H9 (cell line): ENCODE results near the gene OTULINL. TPM values are rescaled to one million over a fixed set of nuclear protein-coding genes. Genes with fewer than 3 reads are reported as not detected.

ENCODE experiments used
- DNase-seq: peaks from one replicate; pipeline ENCODE4 v3.0.0-alpha.2; 2017
- H2AFZ ChIP-seq: one replicate; pipeline ENCODE4 v1.6.1; 2013; ENCODE audit warnings: mild to moderate bottlenecking, low read length, control low read depth, moderate library complexity
- H2AK5ac ChIP-seq: 2 replicates; pipeline ENCODE4 v1.6.1; 2013; ENCODE audit warnings: low read length, control low read depth, mixed read lengths; ENCODE audit not compliant: insufficient read length
- H2BK120ac ChIP-seq: one replicate; pipeline ENCODE4 v1.6.1; 2013; ENCODE audit warnings: low read depth, mild to moderate bottlenecking, low read length, control low read depth, inconsistent platforms; ENCODE audit not compliant: poor library complexity, severe bottlenecking
- H2BK12ac ChIP-seq: 2 replicates; pipeline ENCODE4 v1.6.1; 2013; ENCODE audit warnings: low read length, control low read depth, mixed read lengths, low read depth; ENCODE audit not compliant: insufficient read length
- H2BK15ac ChIP-seq: 2 replicates; pipeline ENCODE4 v1.6.1; 2013; ENCODE audit warnings: low read depth, low read length, control low read depth
- H2BK20ac ChIP-seq: one replicate; pipeline ENCODE4 v1.6.1; 2013; ENCODE audit warnings: low read depth, mild to moderate bottlenecking, low read length, control low read depth, inconsistent platforms; ENCODE audit not compliant: poor library complexity, severe bottlenecking
- H2BK5ac ChIP-seq: 2 replicates; pipeline ENCODE4 v1.6.1; 2013; ENCODE audit warnings: low read length, control low read depth, mixed read lengths; ENCODE audit not compliant: insufficient read length
- H3K14ac ChIP-seq: 2 replicates; pipeline ENCODE4 v1.6.1; 2013; ENCODE audit warnings: low read length, control low read depth; ENCODE audit not compliant: insufficient read depth
- H3K18ac ChIP-seq: 2 replicates; pipeline ENCODE4 v1.6.1; 2013; ENCODE audit warnings: low read depth, mild to moderate bottlenecking, mixed read lengths, low read length, control low read depth; ENCODE audit not compliant: insufficient read length
- H3K23ac ChIP-seq: 2 replicates; pipeline ENCODE4 v1.6.1; 2013; ENCODE audit warnings: low read length, control low read depth, mixed read lengths, low read depth; ENCODE audit not compliant: insufficient read length
- H3K23me2 ChIP-seq: 2 replicates; pipeline ENCODE4 v1.6.1; 2013; ENCODE audit warnings: low read depth, mild to moderate bottlenecking, mixed read lengths, low read length, control low read depth; ENCODE audit not compliant: insufficient read length, poor library complexity, severe bottlenecking
- H3K27ac ChIP-seq: 2 replicates; pipeline ENCODE4 v1.5.1; 2013; ENCODE audit warnings: low read length, control low read depth, mixed read lengths, low read depth; ENCODE audit not compliant: insufficient read length
- H3K27me3 ChIP-seq: 2 replicates; pipeline ENCODE4 v1.6.1; 2013; ENCODE audit warnings: low read length, control low read depth, inconsistent platforms; ENCODE audit not compliant: insufficient read depth
- H3K4ac ChIP-seq: 2 replicates; pipeline ENCODE4 v1.6.1; 2013; ENCODE audit warnings: low read depth, mild to moderate bottlenecking, control low read depth, inconsistent platforms, low read length, moderate library complexity
- H3K4me1 ChIP-seq: 2 replicates; pipeline ENCODE4 v1.6.1; 2013; ENCODE audit warnings: low read length, control low read depth, inconsistent platforms; ENCODE audit not compliant: insufficient read depth
- H3K4me2 ChIP-seq: 2 replicates; pipeline ENCODE4 v1.6.1; 2013; ENCODE audit warnings: low read length, control low read depth, mixed read lengths; ENCODE audit not compliant: insufficient read length, insufficient read depth
- H3K56ac ChIP-seq: 2 replicates; pipeline ENCODE4 v1.6.1; 2013; ENCODE audit warnings: low read depth, mild to moderate bottlenecking, mixed read lengths, low read length, control low read depth; ENCODE audit not compliant: insufficient read length
- H3K79me1 ChIP-seq: 2 replicates; pipeline ENCODE4 v1.6.1; 2013; ENCODE audit warnings: low read depth, mild to moderate bottlenecking, moderate library complexity, low read length, control low read depth, inconsistent platforms; ENCODE audit not compliant: insufficient read depth, poor library complexity, severe bottlenecking
- H3K79me2 ChIP-seq: 2 replicates; pipeline ENCODE4 v1.6.1; 2013; ENCODE audit warnings: low read length, control low read depth, inconsistent platforms; ENCODE audit not compliant: insufficient read depth
- H3K9ac ChIP-seq: 2 replicates; pipeline ENCODE4 v1.6.1; 2013; ENCODE audit warnings: low read length, control low read depth, mixed read lengths; ENCODE audit not compliant: insufficient read length; ENCODE audit errors: extremely low read depth
- H3K9me3 ChIP-seq: one replicate; pipeline ENCODE4 v1.6.1; 2013; ENCODE audit warnings: low read depth, low read length, inconsistent platforms; ENCODE audit not compliant: control insufficient read depth
- H3T11ph ChIP-seq: one replicate; pipeline ENCODE4 v1.6.1; 2013; ENCODE audit warnings: mild to moderate bottlenecking, low read length, control low read depth, inconsistent platforms
- H4K20me1 ChIP-seq: one replicate; pipeline ENCODE4 v1.6.1; 2013; ENCODE audit not compliant: control insufficient read depth, insufficient read length, insufficient read depth
- H4K5ac ChIP-seq: 2 replicates; pipeline ENCODE4 v1.6.1; 2013; ENCODE audit warnings: low read depth, mild to moderate bottlenecking, mixed read lengths, low read length, control low read depth; ENCODE audit not compliant: insufficient read length
- H4K8ac ChIP-seq: replicated peaks from 2 replicates; pipeline ENCODE4 v1.6.1; 2013; ENCODE audit warnings: low read length, control low read depth, mixed read lengths, low read depth; ENCODE audit not compliant: insufficient read length
- H4K91ac ChIP-seq: 2 replicates; pipeline ENCODE4 v1.6.1; 2013; ENCODE audit warnings: low read depth, mild to moderate bottlenecking, moderate library complexity, mixed read lengths, low read length, control low read depth; ENCODE audit not compliant: insufficient read length
- H3K27ac Mint-ChIP-seq, 3 experiments: 2 replicates in 2 of 3; 3 replicates in 1 of 3; pipeline ENCODE4 v1.8.0; 2020 to 2021; ENCODE audit warnings: mixed read lengths in 3 of 3, mild to moderate bottlenecking in 1 of 3, moderate library complexity in 1 of 3
- H3K27me3 Mint-ChIP-seq: 2 replicates; pipeline ENCODE4 v1.8.0; 2021; ENCODE audit warnings: low read depth, mild to moderate bottlenecking, moderate library complexity, mixed read lengths
- H3K36me3 Mint-ChIP-seq, 3 experiments: 2 replicates in 2 of 3; 3 replicates in 1 of 3; pipeline ENCODE4 v1.8.0; 2020 to 2021; ENCODE audit warnings: low read depth in 3 of 3, mixed read lengths in 3 of 3; ENCODE audit not compliant: insufficient read depth in 1 of 3
- H3K4me1 Mint-ChIP-seq, 2 experiments: 2 replicates each; pipeline ENCODE4 v1.8.0; 2020; ENCODE audit warnings: mixed read lengths in 2 of 2
- H3K4me3 Mint-ChIP-seq, 2 experiments: 2 replicates in 1 of 2; 3 replicates in 1 of 2; pipeline ENCODE4 v1.8.0; 2020 to 2021; ENCODE audit warnings: mild to moderate bottlenecking in 2 of 2, mixed read lengths in 2 of 2, moderate library complexity in 1 of 2
- H3K9me3 Mint-ChIP-seq, 2 experiments: 2 replicates in 1 of 2; 3 replicates in 1 of 2; pipeline ENCODE4 v1.8.0; 2020; ENCODE audit warnings: mild to moderate bottlenecking in 2 of 2, mixed read lengths in 2 of 2, moderate library complexity in 1 of 2
- WGBS: extraction: QIAGEN DNeasy Blood & Tissue Kit; methylation state at CpG from one replicate; pipeline ENCODE4 v1.1.7; 2013; ENCODE audit warnings: missing lambda C conversion rate, low lambda C conversion rate, mixed read lengths; ENCODE audit not compliant: insufficient read length; ENCODE audit errors: extremely low coverage; 5-methylcytosine and 5-hydroxymethylcytosine counted together
- total RNA-seq: library from RNA; stranded (reverse); gene quantifications from 2 replicates; pipeline ENCODE4 v1.2.1, GENCODE V29; 2021
- TF ChIP-seq, protein P1 (sequence below): fragments of 200-600 bp; sonication (generic); conservative IDR thresholded peaks from 3 replicates; pipeline ENCODE4 v1.8.0; 2021; ENCODE audit warnings: antibody characterized with exemption, mild to moderate bottlenecking

Gene OTULINL
- total RNA-seq, 1 experiment from 2014 or later, result 7.5 TPM

DNA sequence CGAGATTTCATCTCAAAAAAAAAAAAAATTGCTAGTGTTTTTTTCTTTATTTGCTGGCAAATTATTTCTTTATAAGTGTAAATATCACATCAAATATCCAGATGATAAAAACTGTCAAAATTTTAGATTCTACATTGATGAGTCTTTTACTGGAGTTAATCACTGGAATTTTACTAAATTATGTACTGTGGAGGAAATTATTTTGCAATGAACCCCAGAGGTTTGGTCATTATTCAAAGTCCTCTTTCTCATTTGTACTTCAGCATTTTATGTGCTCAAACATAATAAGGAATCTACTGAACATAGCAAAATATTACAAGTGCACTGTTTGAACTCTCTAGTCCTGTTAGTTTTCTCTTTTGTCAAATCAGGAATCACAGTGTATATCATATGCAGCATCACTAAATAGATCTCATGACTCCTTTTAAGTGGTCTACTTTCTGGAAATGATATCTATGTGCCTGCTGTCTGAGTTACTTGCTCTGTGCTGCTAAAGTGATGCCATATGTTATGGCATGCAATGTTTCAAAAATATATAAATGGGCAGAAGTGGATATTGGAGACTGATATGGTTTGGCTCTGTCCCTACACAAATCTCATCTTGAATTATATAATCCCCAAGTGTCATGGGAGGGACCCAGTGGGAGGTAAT is 18.0 kb downstream of the OTULINL start:
- Histone ChIP-seq H2AK5ac (no peak overlapping the region), H3K79me2 (no peaks in the 10 kb centered on the region), H2BK5ac (no peak overlapping the region), H2AFZ (no peak overlapping the region), H2BK15ac (no peak overlapping the region), H3K27ac (no peak overlapping the region), H4K5ac (no peak overlapping the region), H3K4me1 (no peaks in the 10 kb centered on the region), H3K23me2 (no peaks in the 10 kb centered on the region), H3K9me3 (no peaks in the 10 kb centered on the region), H3T11ph (no peak overlapping the region), H3K79me1 (no peaks in the 10 kb centered on the region), H3K56ac (no peak overlapping the region), H3K23ac (no peak overlapping the region), H2BK120ac (no peak overlapping the region), H4K91ac (no peak overlapping the region), H3K4me2 (no peak overlapping the region), H3K9ac (no peak overlapping the region), H3K18ac (no peak overlapping the region), H2BK20ac (no peak overlapping the region), H3K14ac (no peak overlapping the region), H4K20me1 (no peaks in the 10 kb centered on the region), H3K27me3 (no peaks in the 10 kb centered on the region), H3K4ac (no peak overlapping the region), H2BK12ac (no peak overlapping the region), H4K8ac (no peak overlapping the region)
- Mint-ChIP-seq H3K9me3 (peaks cover 4 to 7% of the 10 kb centered on the region in 2 experiments; a peak in 3 of 5 replicates), H3K4me1 (peaks cover 0 to 4% of the 10 kb centered on the region in 2 experiments; a peak in 1 of 4 replicates), H3K36me3 (peaks cover 3 to 21% (median 4%) of the 10 kb centered on the region in 3 experiments; a peak in 4 of 7 replicates), H3K27ac (no peak overlapping the region), H3K4me3 (no peak overlapping the region), H3K27me3 (no peaks in the 10 kb centered on the region; the same call in 1 of the 2 replicates)
- TF ChIP-seq, protein P1, sequence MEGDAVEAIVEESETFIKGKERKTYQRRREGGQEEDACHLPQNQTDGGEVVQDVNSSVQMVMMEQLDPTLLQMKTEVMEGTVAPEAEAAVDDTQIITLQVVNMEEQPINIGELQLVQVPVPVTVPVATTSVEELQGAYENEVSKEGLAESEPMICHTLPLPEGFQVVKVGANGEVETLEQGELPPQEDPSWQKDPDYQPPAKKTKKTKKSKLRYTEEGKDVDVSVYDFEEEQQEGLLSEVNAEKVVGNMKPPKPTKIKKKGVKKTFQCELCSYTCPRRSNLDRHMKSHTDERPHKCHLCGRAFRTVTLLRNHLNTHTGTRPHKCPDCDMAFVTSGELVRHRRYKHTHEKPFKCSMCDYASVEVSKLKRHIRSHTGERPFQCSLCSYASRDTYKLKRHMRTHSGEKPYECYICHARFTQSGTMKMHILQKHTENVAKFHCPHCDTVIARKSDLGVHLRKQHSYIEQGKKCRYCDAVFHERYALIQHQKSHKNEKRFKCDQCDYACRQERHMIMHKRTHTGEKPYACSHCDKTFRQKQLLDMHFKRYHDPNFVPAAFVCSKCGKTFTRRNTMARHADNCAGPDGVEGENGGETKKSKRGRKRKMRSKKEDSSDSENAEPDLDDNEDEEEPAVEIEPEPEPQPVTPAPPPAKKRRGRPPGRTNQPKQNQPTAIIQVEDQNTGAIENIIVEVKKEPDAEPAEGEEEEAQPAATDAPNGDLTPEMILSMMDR, result no peak
- no peak for DNase-seq
- WGBS, result no CpG with 5 or more reads among the region's 1 CpG
